ENCODE data around the gene DUSP18. TPM values are rescaled to one million over a fixed set of nuclear protein-coding genes. Genes with fewer than 3 reads are reported as not detected.

The DUSP18 gene
- total and polyA plus RNA-seq, 9 of the 15 experiments (the other 6 are each of a cell fraction or from before 2014, with no cell fraction given): 1.00 to 3.7 (median 1.5) TPM

- TF ChIP-seq MITF (IDR thresholded peaks at IDR 0.05): no peak
- TF ChIP-seq ZZZ3 (IDR thresholded peaks at IDR 0.05): no peak
- TF ChIP-seq SETDB1 (IDR thresholded peaks at IDR 0.05; ENCODE audit: low read length): no peak
- no peak for TF ChIP-seq GTF2E2 (tag; IDR thresholded peaks at IDR 0.05)
- no peak for TF ChIP-seq NEUROD1 (IDR thresholded peaks at IDR 0.05; ENCODE audit: borderline replicate concordance, low read depth, low read length, partially characterized antibody)
- no peak for TF ChIP-seq ZNF224 (CRISPR knock-in tag; IDR thresholded peaks at IDR 0.05)
- TF ChIP-seq ZNF232 (CRISPR knock-in tag; IDR thresholded peaks at IDR 0.05): no peak
Measured at GRCh38 chr22:30640361-30640760, 27.3 kb downstream of the DUSP18 start (continued).

GRCh38 chr22:30637701-30638114 lies 30.0 kb downstream of the DUSP18 start:
- 8% methylated on average over 1 of the region's 1 CpG for WGBS (ENCODE audit: insufficient coverage, low coverage, missing lambda C conversion rate)
- H3K4me1 ChIP-seq (replicated peaks in 1 of 2; ENCODE audit: control insufficient read depth in 2 of 2, insufficient read depth in 2 of 2, low read length in 2 of 2): peaks cover 5 to 32% of the 10 kb centered on the region in 2 experiments; a peak in 4 of 5 replicates
- H3K79me2 ChIP-seq (ENCODE audit: control insufficient read depth, insufficient read depth, low read length): no peaks in the 10 kb centered on the region
- POLR2A ChIA-PET: interaction anchor here (1.1 to 2.1 kb wide), 2 partner anchors 9 to 11 kb away, joined by 4 to 5 read pairs; no protein-coding TSS in a partner anchor
- ATAC-seq (no peak), FAIRE-seq (no peak), DNase-seq (ENCODE audit: extremely low read depth in 1 of 4, low spot score in 3 of 4) (no peak)
- CTCF ChIA-PET (ENCODE audit: low intra/inter-chr PET ratio): no interaction called here
- H3K27ac ChIP-seq (ENCODE audit: extremely low read depth, low read depth, low read length): no peak overlapping the region
- H3K36me3 ChIP-seq (ENCODE audit: control insufficient read depth, insufficient read depth, low read length): no peaks in the 10 kb centered on the region
- no peak overlapping the region for H3K4me3 ChIP-seq
- intact Hi-C loops (cut with micrococcal nuclease): no loop called here
- no peaks in the 10 kb centered on the region for H4K20me1 ChIP-seq (replicated peaks; ENCODE audit: control insufficient read depth, insufficient read depth, low read length)
- no peaks in the 10 kb centered on the region for H3K9me3 ChIP-seq (replicated peaks; ENCODE audit: control insufficient read depth, insufficient read depth, low read depth, low read length)
- BruUV-seq (replicated peaks): no TSS peak
- H3K4me2 ChIP-seq (ENCODE audit: insufficient read depth, low read length): no peak overlapping the region
- H2AFZ ChIP-seq (ENCODE audit: low read depth, low read length): no peak overlapping the region
- H3K9ac ChIP-seq (ENCODE audit: insufficient read depth in 1 of 2, low read depth in 2 of 2, low read length in 2 of 2): no peak overlapping the region
- H3K27me3 ChIP-seq (ENCODE audit: control insufficient read depth in 2 of 2, insufficient read depth in 2 of 2, low read length in 2 of 2): no peaks in the 10 kb centered on the region
- H3K9me1 ChIP-seq (ENCODE audit: control insufficient read depth, insufficient read depth, low read length): no peaks in the 10 kb centered on the region
- in situ Hi-C loops (cut with MboI): no loop called here
- peak; percentile 55; the same call in 1 of the 2 replicates for TF ChIP-seq BCOR (IDR thresholded peaks at IDR 0.05)
- 0 out of 4 replicates have a peak, but pooled peaks of 1 of the 2 experiments have one; percentile 35 for TF ChIP-seq KDM1A (IDR thresholded peaks at IDR 0.05)
- peak; percentile 50; the same call in 1 of the 2 replicates for TF ChIP-seq GATA2 (CRISPR knock-in tag; IDR thresholded peaks at IDR 0.05)
- TF ChIP-seq USF1 (CRISPR knock-in tag; IDR thresholded peaks at IDR 0.05): peak; percentile 75
- TF ChIP-seq, protein P1, sequence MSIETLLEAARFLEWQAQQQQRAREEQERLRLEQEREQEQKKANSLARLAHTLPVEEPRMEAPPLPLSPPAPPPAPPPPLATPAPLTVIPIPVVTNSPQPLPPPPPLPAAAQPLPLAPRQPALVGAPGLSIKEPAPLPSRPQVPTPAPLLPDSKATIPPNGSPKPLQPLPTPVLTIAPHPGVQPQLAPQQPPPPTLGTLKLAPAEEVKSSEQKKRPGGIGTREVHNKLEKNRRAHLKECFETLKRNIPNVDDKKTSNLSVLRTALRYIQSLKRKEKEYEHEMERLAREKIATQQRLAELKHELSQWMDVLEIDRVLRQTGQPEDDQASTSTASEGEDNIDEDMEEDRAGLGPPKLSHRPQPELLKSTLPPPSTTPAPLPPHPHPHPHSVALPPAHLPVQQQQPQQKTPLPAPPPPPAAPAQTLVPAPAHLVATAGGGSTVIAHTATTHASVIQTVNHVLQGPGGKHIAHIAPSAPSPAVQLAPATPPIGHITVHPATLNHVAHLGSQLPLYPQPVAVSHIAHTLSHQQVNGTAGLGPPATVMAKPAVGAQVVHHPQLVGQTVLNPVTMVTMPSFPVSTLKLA (conservative IDR thresholded peaks at IDR 0.05): peak in 1 of 2 experiments; percentile 68; a peak in 1 of 4 replicates
- peak; percentile 54 for TF ChIP-seq RBM25 (IDR thresholded peaks at IDR 0.05; ENCODE audit: low read depth, low read length, severe bottlenecking)
- peak; percentile 54 for TF ChIP-seq MYC (IDR thresholded peaks at IDR 0.05; ENCODE audit: low read depth, low read length)
- no peak for TF ChIP-seq MYC (CRISPR knock-in tag; IDR thresholded peaks at IDR 0.05; ENCODE audit: borderline replicate concordance, low read depth)
- peak; percentile 68; the same call in 1 of the 2 replicates for TF ChIP-seq FOXJ2 (tag; IDR thresholded peaks at IDR 0.05)
- no peak for TF ChIP-seq ELF1 (tag; IDR thresholded peaks at IDR 0.05)
- no peak for TF ChIP-seq CBX3 (IDR thresholded peaks at IDR 0.05; ENCODE audit: borderline replicate concordance in 1 of 2, low read length in 2 of 2)
- TF ChIP-seq ADNP (tag; IDR thresholded peaks at IDR 0.05): peak; percentile 56; the same call in 1 of the 2 replicates
- peak; percentile 92 for TF ChIP-seq RFX1 (IDR thresholded peaks at IDR 0.05)

Data from K562 (cell line).